Fibroblast of lung (primary cell): Measurements from ENCODE around the gene TMEM208. TPM values are rescaled to one million over a fixed set of nuclear protein-coding genes. Genes with fewer than 3 reads are reported as not detected.
A peak's percentile ranks its signal among the peaks of the same experiment; 100 is the strongest.

Experiments used
- DNase-seq, 2 donors: peaks; one replicate each; pipeline versions ENCODE4 v3.0.0 to v3.0.0-alpha.2; 2010; ENCODE audit warnings: low read depth in 2 of 2
- H2AFZ ChIP-seq: 2 replicates; pipeline ENCODE4 v1.5.1; 2012; ENCODE audit warnings: low read length, control low read depth, inconsistent platforms
- H3K27ac ChIP-seq: 2 replicates; pipeline ENCODE4 v1.5.1; 2011; ENCODE audit warnings: low read length, control low read depth; ENCODE audit not compliant: insufficient read depth
- H3K27me3 ChIP-seq: 2 replicates; pipeline ENCODE4 v1.5.1; 2011; ENCODE audit warnings: mild to moderate bottlenecking, low read length; ENCODE audit not compliant: control insufficient read depth, insufficient read depth
- H3K36me3 ChIP-seq: 2 replicates; pipeline ENCODE4 v1.5.1; 2011; ENCODE audit warnings: low read length; ENCODE audit not compliant: control insufficient read depth, insufficient read depth
- H3K4me1 ChIP-seq: 2 replicates; pipeline ENCODE4 v1.5.1; 2011; ENCODE audit warnings: low read length; ENCODE audit not compliant: control insufficient read depth, insufficient read depth; ENCODE audit errors: extremely low read depth
- H3K4me2 ChIP-seq: 2 replicates; pipeline ENCODE4 v1.5.1; 2011; ENCODE audit warnings: low read length, control low read depth; ENCODE audit not compliant: insufficient read depth; ENCODE audit errors: extremely low read depth
- H3K4me3 ChIP-seq, 4 experiments: fragments of 200-600 bp in 1 of 4; sonication (generic) in 1 of 4; replicated peaks in 1 of 4; 2 replicates each; pipeline ENCODE4 v1.5.1; 2011 to 2016; ENCODE audit warnings: low read length in 4 of 4, low read depth in 3 of 4, mild to moderate bottlenecking in 3 of 4, control low read depth in 2 of 4, inconsistent platforms in 1 of 4, mixed read lengths in 1 of 4; ENCODE audit not compliant: insufficient read depth in 1 of 4; ENCODE audit errors: control extremely low read depth in 1 of 4
- H3K79me2 ChIP-seq: 2 replicates; pipeline ENCODE4 v1.5.1; 2012; ENCODE audit warnings: mild to moderate bottlenecking, low read length, inconsistent platforms; ENCODE audit not compliant: control insufficient read depth, insufficient read depth
- H3K9ac ChIP-seq: 2 replicates; pipeline ENCODE4 v1.5.1; 2011; ENCODE audit warnings: mild to moderate bottlenecking, low read length, control low read depth; ENCODE audit not compliant: insufficient read depth
- H3K9me3 ChIP-seq: 2 replicates; pipeline ENCODE4 v1.5.1; 2012; ENCODE audit warnings: low read depth, low read length; ENCODE audit not compliant: control insufficient read depth, insufficient read depth
- H4K20me1 ChIP-seq: 2 replicates; pipeline ENCODE4 v1.5.1; 2011; ENCODE audit warnings: low read length; ENCODE audit not compliant: control insufficient read depth, insufficient read depth; ENCODE audit errors: extremely low read depth
- EZH2 ChIP-seq: IDR thresholded peaks from 2 replicates; pipeline ENCODE4 v1.5.1; 2012; ENCODE audit warnings: low read length, control low read depth, mild to moderate bottlenecking; ENCODE audit errors: missing control alignments
- polyA plus RNA-seq, 2 donors: library from polyadenylated mRNA; depleted of rRNA in 1 of 2; stranded (reverse) in 1 of 2; unstranded in 1 of 2; fragments of >200 nt; gene quantifications; 2 replicates each; pipeline ENCODE4 v1.2.1, GENCODE V29; 2011 to 2012; ENCODE audit warnings: missing spikeins in 1 of 2
- total RNA-seq: library from RNA; depleted of rRNA; stranded (reverse); fragments of >200 nt; gene quantifications from 2 replicates; pipeline ENCODE4 v1.2.1, GENCODE V29; 2014
- TF ChIP-seq, protein P1 (sequence below), 2 donors: IDR thresholded peaks in 1 of 2; conservative IDR thresholded peaks in 1 of 2; 1 replicate in 1 of 2; 2 replicates in 1 of 2; pipeline ENCODE4 v1.5.1; 2011 to 2012; ENCODE audit warnings: low read length in 2 of 2, control low read depth in 1 of 2, inconsistent platforms in 1 of 2, low read depth in 1 of 2, mild to moderate bottlenecking in 1 of 2

The TMEM208 gene
- total and polyA plus RNA-seq, 2 donors (not counting 1 experiment from before 2014, with no cell fraction given) = 26.3 to 43.2 TPM

DNA sequence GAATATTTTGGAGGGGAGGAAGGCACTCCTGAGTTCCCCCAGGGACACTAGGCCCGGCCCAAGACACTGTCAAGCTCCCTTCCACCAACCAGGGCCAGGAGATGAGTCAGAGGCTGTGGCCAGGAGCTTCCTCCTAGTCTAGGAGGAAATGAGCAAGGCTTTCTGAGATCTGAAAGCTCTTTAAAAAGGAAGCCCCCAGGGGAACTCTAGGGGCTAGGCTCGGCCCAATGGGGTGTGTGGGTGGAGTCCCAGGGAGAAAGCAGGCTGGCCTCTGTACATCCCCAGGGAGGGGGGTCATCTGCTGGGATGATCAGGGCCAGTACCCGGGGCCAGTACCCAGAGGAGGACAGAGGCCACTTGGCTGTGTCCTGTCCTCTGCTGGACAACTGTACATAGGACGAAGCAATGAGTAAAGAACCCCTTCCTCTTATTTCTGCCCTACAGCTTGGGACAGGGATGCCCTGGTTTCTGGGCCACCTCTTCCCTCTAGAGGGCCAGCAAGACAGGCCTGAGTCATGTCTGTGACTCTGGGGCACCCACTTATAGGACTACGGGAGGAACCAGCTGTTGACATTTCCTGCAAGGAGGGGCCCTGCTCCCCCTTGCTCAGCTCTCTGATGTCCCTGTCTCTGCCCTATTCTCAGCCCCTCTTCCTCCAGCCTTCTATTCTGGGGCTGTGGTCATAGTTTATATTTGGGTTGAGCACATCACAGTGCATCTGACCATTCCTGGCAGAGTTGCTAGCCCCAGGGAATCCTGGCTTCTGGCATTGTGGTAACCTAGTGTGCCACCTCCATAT lies 17.7 kb downstream of the TMEM208 start:
- H2AFZ ChIP-seq = no peak overlapping the region
- peak overlapping the region; percentile 85 for H3K27ac ChIP-seq
- peak overlapping the region in 2 of 4 experiments; percentile 14 to 90 for H3K4me3 ChIP-seq
- peak; percentile 68 to 87 for DNase-seq
- no peaks in the 10 kb centered on the region for H4K20me1 ChIP-seq
- no peaks in the 10 kb centered on the region for H3K9me3 ChIP-seq
- peaks cover 64% of the 10 kb centered on the region for H3K4me1 ChIP-seq
- peak overlapping the region; percentile 89 for H3K4me2 ChIP-seq
- H3K9ac ChIP-seq = peak overlapping the region; percentile 10
- TF ChIP-seq, protein P1, sequence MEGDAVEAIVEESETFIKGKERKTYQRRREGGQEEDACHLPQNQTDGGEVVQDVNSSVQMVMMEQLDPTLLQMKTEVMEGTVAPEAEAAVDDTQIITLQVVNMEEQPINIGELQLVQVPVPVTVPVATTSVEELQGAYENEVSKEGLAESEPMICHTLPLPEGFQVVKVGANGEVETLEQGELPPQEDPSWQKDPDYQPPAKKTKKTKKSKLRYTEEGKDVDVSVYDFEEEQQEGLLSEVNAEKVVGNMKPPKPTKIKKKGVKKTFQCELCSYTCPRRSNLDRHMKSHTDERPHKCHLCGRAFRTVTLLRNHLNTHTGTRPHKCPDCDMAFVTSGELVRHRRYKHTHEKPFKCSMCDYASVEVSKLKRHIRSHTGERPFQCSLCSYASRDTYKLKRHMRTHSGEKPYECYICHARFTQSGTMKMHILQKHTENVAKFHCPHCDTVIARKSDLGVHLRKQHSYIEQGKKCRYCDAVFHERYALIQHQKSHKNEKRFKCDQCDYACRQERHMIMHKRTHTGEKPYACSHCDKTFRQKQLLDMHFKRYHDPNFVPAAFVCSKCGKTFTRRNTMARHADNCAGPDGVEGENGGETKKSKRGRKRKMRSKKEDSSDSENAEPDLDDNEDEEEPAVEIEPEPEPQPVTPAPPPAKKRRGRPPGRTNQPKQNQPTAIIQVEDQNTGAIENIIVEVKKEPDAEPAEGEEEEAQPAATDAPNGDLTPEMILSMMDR (conservative IDR thresholded peaks at IDR 0.05 in 1 of 2, IDR thresholded peaks at IDR 0.05 in 1 of 2; ENCODE audit: low read depth in 1 of 2, low read length in 2 of 2) = peak in 1 of 2 donors; percentile 5
- no peak for TF ChIP-seq EZH2
- no peaks in the 10 kb centered on the region for H3K27me3 ChIP-seq
- peaks cover 4% of the 10 kb centered on the region for H3K36me3 ChIP-seq
- H3K79me2 ChIP-seq = peaks cover 37% of the 10 kb centered on the region

DNA sequence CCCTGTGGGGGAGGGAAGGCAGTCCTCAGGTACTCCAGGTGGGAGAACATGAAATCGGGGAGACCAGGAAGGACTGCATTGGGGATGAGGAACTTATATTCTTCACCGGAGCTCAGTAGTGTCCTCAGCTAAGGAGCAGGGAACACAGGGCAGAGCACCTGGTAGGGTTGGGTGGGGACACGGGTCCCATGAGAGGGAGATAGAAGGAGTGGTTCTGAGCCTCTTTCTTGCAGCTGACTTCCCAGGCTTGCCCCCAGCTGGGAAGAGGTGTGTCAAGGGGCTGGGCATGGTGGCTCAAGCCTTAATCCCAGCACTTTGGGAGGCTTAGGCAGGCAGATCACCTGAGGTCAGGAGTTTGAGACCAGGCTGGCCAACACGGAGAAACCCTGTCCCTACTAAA lies 18.3 kb downstream of the TMEM208 start:
- H3K4me3 ChIP-seq = peak overlapping the region; percentile 79 to 90 (median 87)
- no peaks in the 10 kb centered on the region for H3K27me3 ChIP-seq
- peak overlapping the region; percentile 89 for H3K4me2 ChIP-seq
- peaks cover 63% of the 10 kb centered on the region for H3K4me1 ChIP-seq
- no peak overlapping the region for H3K9ac ChIP-seq
- no peaks in the 10 kb centered on the region for H3K9me3 ChIP-seq
- DNase-seq = no peak
- no peaks in the 10 kb centered on the region for H4K20me1 ChIP-seq
- peaks cover 4% of the 10 kb centered on the region for H3K36me3 ChIP-seq
- no peak overlapping the region for H2AFZ ChIP-seq
- peak overlapping the region; percentile 85 for H3K27ac ChIP-seq
- TF ChIP-seq EZH2 = no peak
- TF ChIP-seq, protein P1 (conservative IDR thresholded peaks at IDR 0.05 in 1 of 2, IDR thresholded peaks at IDR 0.05 in 1 of 2; ENCODE audit: low read depth in 1 of 2, low read length in 2 of 2) = no peak
- peaks cover 32% of the 10 kb centered on the region for H3K79me2 ChIP-seq

DNA sequence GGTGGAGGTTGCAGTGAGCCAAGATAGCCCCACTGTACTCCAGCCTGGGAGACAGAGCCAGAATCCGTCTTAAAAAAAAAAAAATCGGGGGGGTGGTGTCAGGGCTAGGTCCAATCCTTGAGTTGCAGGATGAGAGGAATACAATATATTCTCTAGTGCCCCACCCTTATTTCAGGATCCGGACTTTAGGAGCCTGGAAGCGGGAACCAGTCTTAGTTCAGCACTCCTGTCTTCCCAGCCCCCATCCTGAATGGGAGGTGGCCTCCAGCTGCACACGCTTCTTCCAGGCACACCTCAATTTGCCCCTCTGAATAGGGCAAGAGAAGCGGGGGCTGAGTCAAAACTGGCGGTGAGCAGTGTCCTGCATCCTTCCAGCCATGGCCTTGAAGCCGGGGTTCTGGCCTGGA lies 18.7 kb downstream of the TMEM208 start:
- Histone ChIP-seq H3K4me1 (peaks cover 58% of the 10 kb centered on the region), H3K9ac (peak overlapping the region; percentile 76), H3K27ac (peak overlapping the region; percentile 85), H3K4me3 (peak overlapping the region; percentile 79 to 90 (median 87)), H3K4me2 (peak overlapping the region; percentile 89), H3K27me3 (no peaks in the 10 kb centered on the region), H3K9me3 (no peaks in the 10 kb centered on the region), H4K20me1 (no peaks in the 10 kb centered on the region), H3K36me3 (peaks cover 3% of the 10 kb centered on the region), H2AFZ (no peak overlapping the region), H3K79me2 (peaks cover 29% of the 10 kb centered on the region)
- DNase-seq = no peak
- TF ChIP-seq, protein P1 (conservative IDR thresholded peaks at IDR 0.05 in 1 of 2, IDR thresholded peaks at IDR 0.05 in 1 of 2; ENCODE audit: low read depth in 1 of 2, low read length in 2 of 2) = no peak
- TF ChIP-seq EZH2 = no peak
